GM10847 (cell line): ENCODE measurements around the gene DPH2.
A peak's percentile ranks its signal among the peaks of the same experiment; 100 is the strongest.

Source experiments
- POLR2A ChIP-seq: IDR thresholded peaks from 2 replicates; pipeline ENCODE4 v1.6.1; 2011; ENCODE audit not compliant: insufficient read length; ENCODE audit errors: extremely low read depth

The DPH2 gene

DNA sequence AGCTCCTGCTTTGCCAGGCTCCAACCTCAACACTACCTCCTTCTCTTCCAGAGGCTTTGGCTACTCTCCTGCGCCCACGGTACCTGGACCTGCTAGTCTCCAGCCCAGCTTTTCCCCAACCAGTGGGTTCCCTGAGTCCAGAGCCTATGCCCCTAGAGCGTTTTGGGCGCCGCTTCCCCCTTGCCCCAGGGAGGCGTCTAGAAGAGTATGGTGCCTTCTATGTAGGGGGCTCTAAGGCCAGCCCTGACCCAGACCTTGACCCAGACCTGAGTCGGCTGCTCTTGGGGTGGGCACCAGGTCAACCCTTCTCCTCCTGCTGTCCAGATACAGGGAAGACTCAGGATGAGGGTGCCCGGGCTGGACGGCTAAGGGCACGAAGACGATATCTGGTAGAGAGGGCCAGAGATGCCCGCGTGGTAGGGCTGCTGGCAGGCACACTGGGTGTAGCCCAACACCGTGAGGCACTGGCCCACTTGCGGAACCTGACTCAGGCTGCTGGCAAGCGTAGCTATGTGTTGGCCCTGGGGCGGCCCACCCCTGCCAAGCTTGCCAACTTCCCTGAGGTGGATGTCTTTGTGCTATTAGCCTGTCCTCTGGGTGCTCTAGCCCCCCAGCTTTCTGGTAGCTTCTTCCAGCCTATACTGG, 1.6 kb downstream of the DPH2 start:
- TF ChIP-seq POLR2A: no peak

DNA sequence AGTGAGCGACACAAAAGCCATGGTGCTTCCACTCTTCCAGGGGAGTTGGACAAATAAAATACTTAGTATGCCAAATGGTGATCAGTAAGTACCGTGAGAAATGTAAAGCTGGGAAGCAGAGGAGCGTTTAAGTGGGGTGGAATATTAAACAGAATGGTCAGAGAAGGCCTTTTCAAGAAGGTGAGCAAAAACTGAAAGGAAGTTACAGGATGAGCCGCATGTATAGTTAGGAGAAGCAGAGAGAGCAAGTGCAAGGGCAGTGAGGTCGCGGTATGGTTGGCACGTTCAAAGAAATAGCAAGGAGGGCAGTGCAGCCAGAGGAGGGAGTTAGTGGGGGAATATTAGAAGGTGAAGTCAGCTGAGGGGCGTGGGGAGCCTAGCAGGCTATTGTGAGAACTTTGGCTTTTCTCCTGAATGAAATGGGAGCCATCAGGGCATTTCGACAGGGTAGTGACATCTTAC, 4.2 kb downstream of the DPH2 start:
- no peak for TF ChIP-seq POLR2A

DNA sequence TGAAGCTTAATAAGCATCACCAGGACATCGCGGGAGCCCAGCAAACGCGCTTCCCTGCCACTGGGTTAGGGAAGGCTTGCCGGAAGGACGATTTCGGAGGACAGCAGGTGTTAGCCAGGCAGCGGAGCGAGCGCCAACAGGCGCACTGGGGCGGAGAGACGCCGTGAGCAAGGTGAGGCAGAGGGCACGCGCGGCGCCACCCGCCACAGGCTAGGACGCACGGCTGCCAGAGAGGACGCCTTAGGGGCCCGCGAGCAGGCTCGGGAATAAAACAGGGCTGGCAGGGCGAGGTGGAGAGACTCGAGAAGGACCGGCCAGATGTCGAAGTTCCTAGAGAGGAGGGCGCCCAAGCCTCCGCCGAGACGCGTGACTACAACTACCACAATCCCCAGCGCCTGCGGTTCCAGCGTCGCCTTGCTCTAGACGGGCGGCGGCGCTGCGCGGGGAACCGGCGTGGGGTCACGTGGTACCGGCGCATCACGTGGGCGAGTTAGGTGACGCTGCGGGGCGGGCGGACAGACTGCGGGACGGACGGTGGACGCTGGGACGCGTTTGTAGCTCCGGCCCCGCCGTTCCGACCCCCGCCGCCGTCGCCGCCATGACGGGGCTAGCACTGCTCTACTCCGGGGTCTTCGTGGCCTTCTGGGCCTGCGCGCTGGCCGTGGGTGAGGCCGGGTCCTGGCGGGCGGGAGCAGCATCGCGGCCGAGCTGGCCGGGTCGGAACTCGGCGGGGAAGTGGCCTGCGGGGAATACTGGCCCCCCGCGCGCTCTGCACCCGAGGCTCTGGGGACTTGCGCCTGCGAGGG, 4.8 kb downstream of the DPH2 start, which contains the start of gene ATP6V0B:
Gene ATP6V0B (plus strand): TSS at position 518 of the 806 bp plus-strand sequence. CDS start 81 bp downstream, at position 599.
- TF ChIP-seq POLR2A: peak; percentile 67

DNA sequence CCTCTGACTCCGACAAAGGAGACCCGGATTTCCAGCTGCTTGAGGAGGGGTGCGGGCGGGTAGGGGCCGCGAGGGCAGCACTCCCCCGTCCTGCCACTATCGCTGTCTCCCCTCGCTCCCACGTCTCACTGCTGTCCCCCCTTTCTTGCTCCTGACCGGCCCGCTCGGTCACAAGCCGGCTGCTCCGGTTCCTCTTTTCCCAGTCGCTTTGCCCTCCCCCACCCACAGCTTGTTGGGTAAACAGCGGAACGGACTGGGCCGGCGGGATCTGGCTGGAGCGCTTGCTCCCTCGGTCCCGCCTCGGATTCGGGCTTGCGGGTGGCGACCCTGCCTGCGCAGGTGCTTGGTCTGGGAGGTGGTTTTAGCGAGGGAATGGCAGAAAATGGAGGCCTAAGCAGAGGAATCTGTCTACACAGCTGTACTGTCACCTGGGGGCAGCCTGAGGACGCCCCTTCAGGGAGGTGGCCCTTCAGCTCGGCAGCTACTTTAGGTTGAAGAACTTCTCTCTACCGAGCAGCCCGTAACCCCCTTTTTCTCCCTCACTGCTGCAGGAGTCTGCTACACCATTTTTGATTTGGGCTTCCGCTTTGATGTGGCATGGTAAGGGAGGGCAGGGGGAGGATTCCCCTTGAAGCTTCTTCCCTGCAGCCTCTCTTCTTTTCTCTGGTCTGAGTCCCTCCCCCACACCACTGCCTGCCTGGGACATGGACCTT, 5.6 kb downstream of the DPH2 start:
- no peak for TF ChIP-seq POLR2A

- TF ChIP-seq POLR2A: no peak
These were observed 6.2 kb downstream of the DPH2 start for GRCh38 chr1:43976045-43976444.

DNA sequence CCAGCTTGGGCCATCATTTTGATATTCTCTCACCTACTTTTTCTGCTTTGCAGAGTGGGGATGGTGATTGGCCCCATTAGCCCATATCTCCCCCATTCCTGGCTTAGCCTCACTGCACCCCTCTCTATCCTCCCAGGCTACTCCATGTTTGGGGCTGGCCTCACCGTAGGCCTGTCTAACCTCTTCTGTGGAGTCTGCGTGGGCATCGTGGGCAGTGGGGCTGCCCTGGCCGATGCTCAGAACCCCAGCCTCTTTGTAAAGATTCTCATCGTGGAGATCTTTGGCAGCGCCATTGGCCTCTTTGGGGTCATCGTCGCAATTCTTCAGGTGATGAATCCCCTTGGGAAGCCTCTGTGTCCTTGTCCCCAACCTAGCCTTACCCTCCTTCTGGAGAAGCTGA, 7.1 kb downstream of the DPH2 start:
- no peak for TF ChIP-seq POLR2A

GRCh38 chr1:43977376-43978263, 7.8 kb downstream of the DPH2 start:
- TF ChIP-seq POLR2A: no peak

DNA sequence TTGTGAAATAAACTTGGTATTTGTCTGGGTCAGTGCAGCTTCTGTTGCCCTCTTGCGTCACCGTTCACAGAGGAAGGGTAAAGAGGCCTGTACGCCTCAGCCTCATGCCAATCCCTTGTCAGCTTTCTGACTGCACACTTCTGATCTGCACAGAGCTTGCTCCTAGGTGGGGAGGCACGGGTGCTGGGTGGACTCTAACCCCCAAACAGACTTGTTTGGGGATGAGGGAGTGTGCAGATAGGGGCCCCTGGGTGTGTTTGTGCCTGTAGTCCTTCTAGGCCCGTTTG, 8.4 kb downstream of the DPH2 start:
- no peak for TF ChIP-seq POLR2A

- no peak for TF ChIP-seq POLR2A
These were observed 8.9 kb downstream of the DPH2 start, which contains the start of gene B4GALT2 for GRCh38 chr1:43978551-43979260. Gene B4GALT2, plus strand, starts transcription at chr1:43979210. Its CDS starts 1,951 bp downstream, at chr1:43981161.

- no peak for TF ChIP-seq POLR2A
These were observed 9.4 kb downstream of the DPH2 start for GRCh38 chr1:43979261-43979527.

- TF ChIP-seq POLR2A: no peak
These were observed 9.9 kb downstream of the DPH2 start for GRCh38 chr1:43979528-43980254.

DNA sequence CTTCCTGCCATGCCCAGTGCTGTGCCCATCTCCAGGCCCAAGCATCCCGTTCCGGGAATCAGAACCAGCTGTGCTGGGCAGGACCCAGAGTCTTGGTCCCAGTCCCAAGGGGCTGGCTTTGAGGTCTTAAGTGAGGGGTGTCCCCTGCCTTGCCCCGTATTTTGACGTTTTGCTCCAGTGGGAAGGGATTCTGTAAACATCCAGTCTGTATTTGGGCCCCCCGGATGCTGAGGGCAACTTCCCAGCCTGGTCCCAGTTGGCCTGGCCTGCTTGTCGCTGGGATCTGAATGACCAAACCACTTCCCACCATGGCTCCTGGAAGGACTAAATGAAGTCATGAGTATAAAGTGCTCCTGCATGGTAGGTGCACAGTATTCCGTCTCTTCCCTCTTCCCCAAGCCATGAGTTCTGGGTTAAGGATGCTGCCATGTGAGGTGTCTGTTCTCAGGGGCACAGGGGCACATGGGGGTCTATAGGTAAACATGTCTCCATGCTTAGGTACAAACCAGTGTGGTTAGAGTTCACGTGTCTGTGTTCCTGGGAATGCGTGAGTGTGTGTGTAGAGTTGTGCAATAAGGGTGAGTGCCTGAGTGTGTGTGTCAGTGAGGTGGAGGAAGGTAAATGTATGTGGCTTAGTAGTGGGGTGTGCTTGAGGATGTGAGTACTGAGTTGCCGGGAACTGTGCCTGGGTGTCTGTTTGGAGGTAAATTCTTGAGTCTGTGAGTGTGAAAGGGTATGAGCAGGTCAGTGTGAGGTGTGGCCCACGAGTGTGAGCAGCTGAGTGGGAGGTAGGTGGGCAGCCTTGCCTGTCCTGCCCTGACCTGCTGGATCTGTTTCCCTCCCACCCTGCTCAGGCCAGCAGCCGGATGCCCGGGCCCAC, 10.7 kb downstream of the DPH2 start:
- TF ChIP-seq POLR2A: no peak

GRCh38 chr1:43981135-43981491, 11.3 kb downstream of the DPH2 start:
- TF ChIP-seq POLR2A: no peak
